Left colon (tissue), 2 donors: ENCODE results near the gene MGAT5. TPM values are rescaled to one million over a fixed set of nuclear protein-coding genes. Genes with fewer than 3 reads are reported as not detected.

Experiments used
- ATAC-seq: fragments of 200-7000 bp; cut with Tn5 transposase; one replicate; pipeline ENCODE4 v1.9.1; 2020; ENCODE audit warnings: mild to moderate bottlenecking, moderate library complexity
- DNase-seq, 2 donors: peaks; one replicate each; pipeline ENCODE4 v3.0.0-alpha.2; 2020
- intact Hi-C, 2 donors: fragments of 100-400 bp; cut with DNase I in 1 of 2; cut with micrococcal nuclease in 1 of 2; formaldehyde crosslinking; loops; one replicate each; pipeline versions ENCODE4 v1.11.2 to v1.14.0; 2022; cut with DNase I, micrococcal nuclease
- total RNA-seq, 2 donors: library from RNA; stranded (reverse); fragmentation: NEBNext Ultra II Directional; extraction: Animal tissue kit (Norgen Biotek cat#: 25700); gene quantifications; one replicate each; pipeline ENCODE4 v1.2.1, GENCODE V29; 2021
- donor health status: DM: no; HTN: no; CAD: no.
- donor health status: DM: yes; HTN: yes; CAD: no.

MGAT5 gene
- total RNA-seq, 2 donors from 2014 or later, result 62.1 to 93.6 TPM

DNA sequence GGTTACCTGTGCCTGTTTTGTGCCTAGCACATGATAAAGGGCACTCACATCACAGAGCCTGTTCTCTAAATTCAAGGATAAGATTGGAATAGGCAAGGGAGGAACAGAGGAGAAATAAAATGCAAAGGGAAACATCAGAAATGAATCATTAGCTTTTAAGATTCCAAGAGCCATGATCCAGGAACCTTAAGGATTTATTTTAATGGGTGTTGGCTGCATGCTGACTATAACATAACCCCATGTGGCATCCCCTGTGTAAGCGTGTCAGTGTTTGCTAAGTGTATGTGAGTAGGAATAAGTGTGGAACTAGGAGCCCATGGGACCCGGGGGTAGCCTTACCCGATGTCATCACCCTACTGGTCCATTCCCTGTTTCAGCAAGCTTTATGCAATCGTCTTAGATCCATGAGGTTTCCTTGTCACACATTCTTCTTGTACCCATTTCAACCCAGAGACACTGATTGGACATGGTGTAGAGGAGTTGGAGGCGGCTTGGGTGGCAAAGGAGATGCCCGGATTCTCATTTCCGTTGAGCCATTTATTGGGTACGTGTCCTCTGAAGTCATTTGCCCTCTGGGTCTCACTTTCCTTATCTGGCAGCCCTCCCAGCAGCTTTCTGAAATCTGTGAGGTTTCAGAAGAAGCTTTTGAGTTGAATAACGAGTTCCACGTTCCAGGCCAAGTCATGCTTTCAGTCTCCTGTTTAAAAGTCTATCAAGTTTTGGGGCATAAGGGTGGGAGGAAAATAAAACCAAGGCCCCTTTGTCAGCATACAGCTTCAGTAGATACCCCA, 117.0 kb downstream of the MGAT5 start:
- intact Hi-C loops, result no loop called here
- peak; percentile 39 for ATAC-seq
- DNase-seq, result no peak

DNA sequence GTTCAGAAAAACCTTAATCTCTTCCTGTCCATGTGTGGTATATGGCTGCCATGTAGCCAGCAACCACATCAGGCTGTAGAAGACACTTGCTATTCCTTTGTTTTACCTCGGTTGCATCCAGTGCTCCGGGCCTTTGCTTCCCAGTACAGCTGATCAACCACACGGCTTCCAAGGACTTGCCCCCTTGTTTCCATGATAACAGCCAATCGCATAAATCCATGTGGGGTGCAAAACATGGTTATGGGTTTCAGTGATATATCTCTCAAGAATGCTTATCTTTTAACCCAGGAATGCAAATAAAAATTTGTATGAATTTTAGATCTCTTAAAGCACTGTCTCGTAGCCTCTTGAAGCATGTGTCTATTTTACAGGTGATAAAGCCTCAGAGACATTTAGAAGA, 118.3 kb downstream of the MGAT5 start:
- intact Hi-C loops, result no loop called here
- DNase-seq (no peak), ATAC-seq (no peak)

DNA sequence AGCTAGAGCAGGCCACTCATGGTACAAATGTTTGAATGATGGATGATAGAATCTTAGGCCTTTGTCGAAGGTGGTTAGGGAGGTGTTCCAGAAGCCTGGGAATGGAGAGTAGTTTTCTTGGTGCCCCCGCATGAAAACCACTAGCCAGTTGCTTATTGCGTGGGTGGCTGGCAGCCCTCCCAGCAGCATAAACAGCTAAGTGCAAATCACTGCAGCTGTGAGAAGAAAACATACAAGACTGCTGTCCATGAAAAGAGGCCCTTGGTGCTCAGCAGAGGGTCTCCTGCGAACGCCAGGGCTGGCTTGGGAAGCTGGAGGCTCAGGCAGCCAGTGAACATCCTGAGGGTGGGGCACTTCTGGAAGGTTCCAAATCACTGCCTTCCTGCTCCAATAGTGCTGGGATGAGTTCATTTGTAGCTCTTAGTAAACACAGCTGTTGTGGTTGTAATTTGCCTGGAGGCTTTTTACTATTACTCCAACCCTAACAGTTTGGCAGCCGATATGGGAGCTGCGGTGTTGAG, 118.8 kb downstream of the MGAT5 start:
- intact Hi-C loops, result no loop called here
- DNase-seq (no peak), ATAC-seq (no peak)

DNA sequence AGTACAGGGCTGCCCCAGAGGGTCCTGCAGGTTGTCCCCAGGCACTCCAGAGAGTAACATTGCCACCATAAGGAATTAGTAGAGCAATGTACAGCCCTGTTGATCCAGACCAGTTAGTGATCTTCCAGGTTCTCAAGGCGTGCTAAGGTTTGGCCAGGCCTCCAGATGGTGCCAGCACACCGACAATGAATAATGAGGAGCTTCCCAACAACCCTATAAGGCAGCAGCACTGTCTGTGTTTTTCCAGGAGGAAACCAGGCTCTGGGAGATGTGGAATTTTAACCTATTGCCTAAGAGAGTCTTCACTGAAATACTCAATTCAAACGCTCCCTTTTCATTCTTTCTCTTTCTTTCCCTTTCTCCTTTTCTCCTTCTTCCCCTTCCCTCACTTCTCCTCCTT, 122.1 kb downstream of the MGAT5 start:
- peak; percentile 98 for ATAC-seq

DNA sequence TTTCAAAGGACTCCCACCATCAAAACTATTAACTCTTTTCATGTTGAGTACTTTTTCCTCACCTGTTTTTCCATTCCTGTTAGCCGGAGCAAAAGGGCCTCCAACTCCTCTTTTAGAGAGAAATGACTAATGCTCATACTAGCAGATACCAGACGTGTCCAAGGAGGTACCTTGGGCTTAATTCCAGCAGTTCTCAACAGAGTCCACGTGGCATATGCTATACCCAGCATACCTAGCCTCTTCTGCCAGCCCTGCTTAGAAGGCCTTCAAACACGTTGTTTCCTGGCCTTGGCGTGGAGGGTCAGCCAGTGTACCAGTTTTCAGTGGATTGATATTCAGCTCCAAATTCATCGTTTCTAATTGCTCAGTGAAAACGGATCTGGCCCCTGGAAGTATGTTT, 123.9 kb downstream of the MGAT5 start:
- no peak for DNase-seq
- intact Hi-C loops, result no loop called here
- no peak for ATAC-seq

More for the DNA sequence above, 122.1 kb downstream of the MGAT5 start:
- intact Hi-C loops, result no loop called here
- DNase-seq, result peak; percentile 45 to 52

- DNase-seq, result no peak
- intact Hi-C loops, result no loop called here
- ATAC-seq, result no peak
Observed at GRCh38 chr2:134379293-134379692, 125.4 kb downstream of the MGAT5 start.

GRCh38 chr2:134379722-134380121, 125.8 kb downstream of the MGAT5 start:
- ATAC-seq (no peak), DNase-seq (no peak)
- intact Hi-C loops, result no loop called here

- DNase-seq (no peak), ATAC-seq (no peak)
- intact Hi-C loops, result no loop called here
Observed at GRCh38 chr2:134381141-134381540, 127.3 kb downstream of the MGAT5 start.

GRCh38 chr2:134384131-134384530, 130.3 kb downstream of the MGAT5 start:
- DNase-seq, result no peak
- ATAC-seq, result no peak
- intact Hi-C loops, result no loop called here

DNA sequence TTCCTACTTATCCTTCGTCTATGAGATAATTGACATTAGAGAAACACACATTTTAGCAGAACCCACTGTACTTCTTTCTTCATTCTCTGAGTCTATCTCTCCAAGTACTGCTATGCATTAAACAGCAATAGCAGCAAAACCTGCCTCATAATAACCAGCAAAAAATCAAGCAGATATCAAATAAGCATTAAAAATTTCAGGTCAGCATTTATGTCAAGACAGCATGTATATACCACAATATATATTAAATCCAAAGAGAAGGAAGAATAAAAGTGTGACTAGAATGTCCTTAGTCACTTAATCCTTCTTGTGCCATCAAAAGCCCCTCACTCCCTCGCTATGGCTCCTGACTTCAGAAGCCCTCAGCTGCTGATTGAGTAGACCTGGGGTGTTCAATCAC, 131.3 kb downstream of the MGAT5 start:
- intact Hi-C loops, result no loop called here
- ATAC-seq, result no peak
- DNase-seq, result no peak

- no peak for DNase-seq
- no peak for ATAC-seq
- intact Hi-C loops, result no loop called here
Observed at GRCh38 chr2:134386310-134386709, 132.4 kb downstream of the MGAT5 start.

GRCh38 chr2:134389381-134389780, 135.5 kb downstream of the MGAT5 start:
- ATAC-seq (no peak), DNase-seq (no peak)
- intact Hi-C loops, result no loop called here

DNA sequence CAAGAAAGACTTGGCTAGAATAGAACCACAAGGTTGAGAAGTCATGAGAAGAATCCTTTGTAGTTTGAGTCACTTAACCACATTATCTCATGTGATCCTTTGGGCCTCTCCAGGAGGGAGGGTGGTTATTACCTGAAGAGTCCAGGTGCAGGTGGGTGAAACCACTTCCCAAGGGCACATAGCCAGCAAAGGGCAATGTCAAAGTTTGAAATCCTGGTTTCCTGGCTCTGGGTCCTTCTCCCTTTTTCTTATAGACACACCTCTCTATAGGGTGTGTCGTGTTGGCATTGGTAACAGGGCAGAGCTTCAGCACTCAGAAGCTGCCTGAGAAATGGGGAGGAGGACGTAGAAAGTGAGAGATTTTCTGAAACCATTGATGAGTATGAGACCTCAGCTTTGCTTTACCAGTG, 137.9 kb downstream of the MGAT5 start:
- intact Hi-C loops, result no loop called here
- DNase-seq (peak; percentile 58 to 78), ATAC-seq (peak; percentile 79)

DNA sequence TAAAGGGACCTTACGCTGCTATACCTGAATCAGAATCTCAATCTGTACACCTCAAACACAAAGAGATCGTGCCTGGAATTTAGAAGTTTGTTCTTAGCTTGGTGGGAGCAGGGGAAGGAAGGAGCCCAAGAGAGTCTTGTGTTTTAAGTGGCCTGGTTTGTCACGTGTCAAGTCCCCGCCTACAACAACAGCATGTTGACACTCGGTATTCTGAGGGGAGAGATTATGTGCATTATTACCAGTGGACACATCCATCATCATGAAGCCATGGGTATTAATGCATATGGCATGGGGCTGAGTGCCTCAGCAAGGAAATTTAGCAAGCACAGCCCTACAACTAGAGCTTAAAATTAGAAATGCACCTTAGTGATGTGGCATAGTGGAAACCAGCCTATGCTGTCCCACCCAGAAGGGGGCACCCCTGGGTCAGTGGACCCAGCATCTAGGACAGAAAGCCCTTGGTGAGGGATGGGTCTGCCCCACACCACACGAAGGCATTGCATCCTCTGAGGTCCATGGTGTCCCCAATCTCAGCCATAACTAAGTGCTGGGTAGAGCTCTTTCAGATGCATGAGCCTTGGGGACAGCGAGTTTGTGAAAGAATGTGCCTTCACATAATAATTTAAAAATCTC, 138.7 kb downstream of the MGAT5 start:
- intact Hi-C loops, result no loop called here
- ATAC-seq (no peak), DNase-seq (no peak)

GRCh38 chr2:134393075-134393461, 139.2 kb downstream of the MGAT5 start:
- no peak for ATAC-seq

DNA sequence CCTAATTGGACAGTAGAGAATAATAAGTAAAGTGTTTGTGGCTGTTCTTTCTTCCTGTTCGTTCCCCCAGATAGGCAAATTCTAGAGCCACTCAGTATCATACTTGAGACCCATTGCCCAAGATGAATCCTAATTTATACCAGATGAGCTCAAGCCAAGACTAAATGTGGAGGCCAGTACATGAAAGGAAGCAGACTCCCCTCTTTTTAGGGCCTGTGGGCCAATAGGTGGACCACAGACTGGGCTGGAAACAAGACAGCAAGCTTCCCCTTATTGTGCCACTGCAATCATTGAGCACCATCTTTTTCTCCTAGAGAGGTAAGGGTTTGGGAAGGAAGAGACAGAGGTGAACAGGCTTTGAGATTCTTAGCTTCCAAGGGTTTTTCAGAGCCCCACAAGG, 141.9 kb downstream of the MGAT5 start:
- intact Hi-C loops, result no loop called here
- ATAC-seq (no peak), DNase-seq (no peak)

More at GRCh38 chr2:134393075-134393461, 139.2 kb downstream of the MGAT5 start:
- intact Hi-C loops, result no loop called here
- DNase-seq, result no peak

DNA sequence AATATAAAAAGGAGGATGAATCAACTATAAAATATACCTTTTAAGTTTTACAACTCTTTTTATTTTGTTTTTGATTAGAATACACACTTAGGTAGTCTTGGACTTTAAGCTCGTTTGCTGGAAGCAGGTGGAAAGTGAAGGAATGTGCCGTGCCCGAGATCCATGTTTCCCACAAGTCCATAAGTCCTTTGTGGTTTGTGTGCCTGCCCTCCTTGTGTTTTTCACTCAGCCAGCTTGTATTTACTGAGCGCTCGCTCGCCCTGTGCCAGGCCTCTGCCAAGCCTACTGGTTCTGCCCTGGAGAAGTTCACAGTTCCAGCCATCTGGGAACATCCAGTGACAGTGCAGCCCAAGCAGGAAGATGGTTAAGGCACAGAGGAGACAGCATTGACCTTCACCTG, 142.6 kb downstream of the MGAT5 start:
- ATAC-seq (peak; percentile 84), DNase-seq (peak; percentile 72 to 84)
- intact Hi-C loops, result no loop called here

DNA sequence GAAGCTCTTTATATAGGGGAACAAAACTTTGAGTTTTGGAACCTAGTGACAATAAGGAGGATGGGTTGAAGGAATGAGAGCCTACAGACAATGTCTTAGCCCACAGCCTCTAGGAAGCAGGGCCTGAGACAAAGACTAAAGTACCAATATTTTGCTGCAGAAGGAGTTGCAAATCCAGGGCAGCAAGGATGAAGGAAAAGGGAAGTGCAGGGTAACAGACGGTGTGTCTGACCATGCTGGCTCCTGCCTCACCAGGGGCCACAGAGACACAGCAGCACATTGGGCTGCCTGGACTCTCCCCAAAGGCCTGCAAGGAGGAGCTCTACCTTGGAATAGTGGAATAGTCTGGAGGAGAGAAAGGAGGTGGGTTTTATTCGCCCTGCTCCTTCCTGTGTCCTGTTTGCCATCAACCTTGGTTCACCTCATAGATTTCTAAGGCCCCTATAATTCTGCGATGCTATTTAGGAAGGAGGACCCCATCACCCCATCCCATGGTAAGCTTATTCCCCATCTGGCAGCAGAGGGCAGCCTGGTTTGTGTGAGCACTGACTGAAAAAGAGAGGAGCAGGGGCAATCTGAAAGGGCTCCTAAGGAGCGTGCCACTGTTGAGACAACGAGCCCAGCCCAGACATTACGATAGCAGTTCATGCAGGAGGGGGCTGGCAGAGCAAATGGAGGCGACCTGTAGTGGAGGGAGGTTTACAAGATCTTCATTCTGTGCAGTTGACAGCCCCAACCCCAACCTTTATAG, 143.4 kb downstream of the MGAT5 start:
- intact Hi-C loops, result no loop called here
- DNase-seq (no peak), ATAC-seq (no peak)

- intact Hi-C loops, result no loop called here
- DNase-seq (no peak), ATAC-seq (no peak)
Observed at GRCh38 chr2:134398300-134398699, 144.4 kb downstream of the MGAT5 start.

DNA sequence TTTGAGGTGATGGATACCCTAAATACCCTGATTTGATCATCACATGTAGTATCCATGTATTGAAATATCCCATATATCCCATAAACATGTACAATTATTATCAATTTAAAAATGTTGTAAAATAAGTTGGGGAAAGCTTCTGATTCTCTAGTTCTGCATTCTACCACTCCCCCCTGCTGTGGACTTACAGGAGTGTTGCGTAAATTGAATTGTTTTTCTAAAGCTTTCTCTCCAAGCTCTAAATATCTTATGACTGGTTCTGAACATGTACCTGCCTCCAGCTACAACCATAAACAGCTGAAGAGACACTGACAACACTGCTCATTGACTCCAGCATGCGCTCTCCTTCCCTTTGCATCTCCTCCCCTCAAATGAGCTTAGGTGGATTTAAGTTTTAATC, 145.2 kb downstream of the MGAT5 start:
- ATAC-seq, result no peak
- intact Hi-C loops, result no loop called here
- DNase-seq, result no peak
